NCI-H2107 treated with DMSO at 0.1 percent for 48 hours (cell line): Measurements from ENCODE around the gene CDY2A.
"Not testable (repeated sequence)": the region's sequence is repeated elsewhere in the genome, so short reads cannot be mapped to it uniquely, and the experiment has no call there.

Experiments used
- DNase-seq: peaks from one replicate; lab custom pipeline; 2025; ENCODE audit not compliant: unreplicated experiment; lab: John Stamatoyannopoulos, UW

Gene CDY2A

GRCh38 chrY:18025487-18025886, at the start of gene CDY2A:
CDY2A (plus strand) TSS chrY:18025787; CDS start chrY:18026115, 328 bp downstream.
- DNase-seq: not testable (repeated sequence)

DNA sequence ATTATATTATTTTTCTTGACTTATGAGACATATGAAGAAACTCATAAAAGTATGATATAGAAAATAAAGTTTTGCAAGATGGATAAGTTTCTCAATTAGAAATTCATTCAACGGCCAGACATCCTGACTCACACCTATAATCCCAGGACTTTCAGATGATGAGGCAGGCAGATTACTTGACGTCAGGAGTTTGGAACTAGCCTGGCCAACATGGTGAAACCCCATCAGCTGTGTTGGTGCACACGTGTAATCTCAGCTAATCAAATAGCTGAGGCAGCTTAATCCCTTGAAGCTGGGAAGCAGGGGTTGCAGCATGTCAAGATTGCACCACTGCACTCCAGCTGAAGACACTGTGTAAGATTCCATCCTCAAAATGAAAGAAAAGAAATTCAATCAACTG, 28.0 kb upstream of the CDY2A start:
- not testable (repeated sequence) for DNase-seq

DNA sequence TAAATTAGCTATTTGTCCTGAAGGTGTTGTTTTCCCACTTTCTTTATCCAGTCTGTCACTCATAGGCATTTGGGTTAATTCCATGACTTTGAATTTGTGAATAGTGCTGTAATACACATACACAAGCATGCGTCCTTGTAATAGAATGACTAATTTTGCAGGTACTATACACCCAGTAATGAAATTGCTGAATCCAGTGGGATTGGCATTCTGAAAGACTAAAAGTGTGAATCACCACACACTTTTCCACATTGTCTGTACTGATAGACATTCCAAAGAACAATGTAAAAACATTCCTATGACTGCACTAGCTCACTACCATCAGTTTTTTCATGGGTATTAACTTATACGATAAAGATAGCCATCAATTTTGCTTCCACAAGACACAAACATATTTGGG, 27.3 kb upstream of the CDY2A start:
- not testable (repeated sequence) for DNase-seq

DNA sequence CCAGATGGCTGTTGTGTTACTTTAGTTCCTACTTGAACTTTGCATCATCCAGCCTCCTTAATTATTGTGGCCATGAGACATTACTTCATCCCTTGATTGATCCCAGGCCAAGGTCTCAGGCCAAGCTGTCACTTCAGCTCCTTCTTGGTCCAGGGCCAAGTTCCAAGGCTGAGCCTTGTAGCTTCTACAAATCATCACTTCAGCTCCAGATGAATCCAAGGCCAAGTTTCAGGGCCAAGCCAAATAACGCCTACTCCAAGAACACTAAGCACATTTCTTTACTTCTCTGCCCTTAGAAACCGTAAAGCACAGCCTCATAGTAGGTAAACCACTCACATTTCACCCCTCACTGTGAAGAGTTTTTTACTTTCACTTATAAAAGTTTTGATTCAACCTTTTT, 1.7 kb upstream of the CDY2A start:
- DNase-seq: not testable (repeated sequence)

DNA sequence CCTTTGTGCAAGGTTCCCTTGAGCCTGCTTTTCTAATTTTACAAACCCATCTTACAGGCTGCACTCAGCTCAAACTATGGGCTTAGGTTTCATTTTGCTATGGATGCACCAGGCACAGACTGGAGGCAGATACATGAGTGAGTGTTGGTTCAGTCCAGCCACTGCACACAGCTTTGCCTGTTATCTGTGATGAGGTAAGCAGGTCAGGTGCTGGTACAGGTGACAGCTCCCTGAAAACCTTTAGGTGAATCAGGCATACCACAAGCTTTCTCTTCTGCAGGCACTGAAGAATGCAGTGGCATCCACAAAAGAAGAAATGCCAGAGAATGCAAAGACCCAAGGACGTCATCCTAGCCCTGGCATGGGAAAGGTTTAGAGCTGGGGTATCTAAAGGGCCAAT, 3.3 kb downstream of the CDY2A start:
- DNase-seq: not testable (repeated sequence)

DNA sequence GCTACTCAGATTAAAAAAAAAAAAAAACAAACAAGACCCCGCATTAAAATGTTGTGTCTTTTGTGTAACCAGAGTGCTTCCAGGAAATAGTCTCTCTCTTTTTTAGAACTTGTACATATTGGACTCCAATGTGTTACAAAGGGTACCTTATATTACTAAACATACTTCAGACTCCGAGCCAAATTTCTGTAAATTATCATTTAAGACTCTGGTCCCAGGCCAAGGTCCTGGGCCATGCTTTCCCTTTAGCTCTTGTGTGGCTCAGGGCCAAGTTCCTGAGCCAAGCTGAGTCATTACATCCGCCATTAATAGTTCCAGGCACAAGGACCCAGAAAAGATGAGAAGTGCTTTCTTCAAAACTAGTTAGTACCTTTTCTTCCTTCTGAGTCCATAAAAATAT, 4.6 kb downstream of the CDY2A start:
- DNase-seq: not testable (repeated sequence)

DNA sequence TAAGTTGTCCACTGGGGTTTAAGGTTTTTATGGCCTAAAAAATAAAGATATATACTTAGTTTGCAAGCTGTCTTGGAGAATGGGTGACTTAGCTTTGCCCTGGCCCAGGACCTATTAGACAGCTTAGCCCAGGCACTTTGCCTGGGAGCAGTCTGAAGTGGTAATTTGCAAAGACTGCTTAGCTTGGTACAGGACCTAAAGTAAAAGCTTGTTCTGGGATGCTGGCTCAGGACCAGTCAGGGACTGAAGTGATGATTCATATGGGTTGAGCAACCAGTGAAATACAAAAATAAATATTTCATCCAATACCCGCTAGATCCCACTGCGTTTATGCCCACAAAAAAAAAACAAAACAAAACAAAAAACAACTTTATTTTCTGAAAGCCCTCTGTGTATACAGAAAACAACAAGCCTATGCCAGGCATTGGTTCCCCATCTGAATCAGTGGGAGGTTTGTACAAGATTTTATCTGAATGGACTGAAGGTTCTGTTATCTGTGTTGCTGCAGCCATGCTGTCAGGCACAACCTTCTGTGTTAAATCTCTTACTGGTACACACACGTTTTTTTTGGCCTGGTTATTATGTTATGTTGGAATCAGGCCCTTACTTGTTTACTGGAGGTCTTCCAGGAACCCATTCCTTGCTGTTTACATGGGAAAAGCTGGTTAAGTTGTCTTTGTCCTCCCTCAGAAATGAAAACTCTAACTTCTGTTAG, 8.7 kb downstream of the CDY2A start:
- DNase-seq: not testable (repeated sequence)

DNA sequence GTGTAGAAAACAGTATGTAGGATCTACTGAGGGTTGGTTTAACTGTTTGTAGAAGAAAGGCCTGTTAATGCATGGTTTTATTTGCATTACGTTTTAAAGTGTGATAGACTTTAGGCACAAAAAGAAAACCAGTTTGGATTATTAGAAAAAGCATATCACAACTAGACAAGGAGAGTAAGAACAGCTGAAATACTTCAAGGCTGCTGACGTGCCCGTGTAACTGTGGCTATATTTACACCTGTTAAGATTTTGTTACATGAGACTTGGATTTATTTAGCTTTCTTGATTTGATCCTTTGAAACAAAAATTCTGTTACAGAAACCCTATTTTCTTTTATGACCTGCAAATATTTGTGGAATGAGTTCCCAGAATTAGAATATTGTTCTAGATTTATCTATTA, 9.3 kb downstream of the CDY2A start:
- DNase-seq: not testable (repeated sequence)

DNA sequence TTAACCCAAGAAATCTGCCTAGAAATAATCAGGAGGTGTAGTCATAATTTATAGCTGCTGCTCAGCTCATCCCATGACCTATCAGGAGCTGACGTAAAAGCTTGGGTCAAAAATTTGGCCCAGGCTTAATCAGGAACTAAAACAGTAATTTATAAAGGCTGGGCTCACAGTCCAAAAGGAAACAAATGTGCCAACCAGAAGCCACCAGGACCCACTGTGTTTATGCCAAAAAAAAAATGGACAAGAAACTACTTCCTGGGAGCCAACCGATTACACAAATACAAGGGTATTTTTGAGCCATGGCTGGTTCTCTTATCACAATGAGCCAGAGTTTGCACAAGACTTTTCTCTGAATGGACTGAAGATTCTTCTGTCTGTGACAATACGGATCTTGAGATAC, 19.4 kb downstream of the CDY2A start:
- not testable (repeated sequence) for DNase-seq

GRCh38 chrY:18048149-18049040, 22.8 kb downstream of the CDY2A start:
- DNase-seq: not testable (repeated sequence)

- not testable (repeated sequence) for DNase-seq
These were observed 23.5 kb downstream of the CDY2A start for GRCh38 chrY:18049061-18049460.

DNA sequence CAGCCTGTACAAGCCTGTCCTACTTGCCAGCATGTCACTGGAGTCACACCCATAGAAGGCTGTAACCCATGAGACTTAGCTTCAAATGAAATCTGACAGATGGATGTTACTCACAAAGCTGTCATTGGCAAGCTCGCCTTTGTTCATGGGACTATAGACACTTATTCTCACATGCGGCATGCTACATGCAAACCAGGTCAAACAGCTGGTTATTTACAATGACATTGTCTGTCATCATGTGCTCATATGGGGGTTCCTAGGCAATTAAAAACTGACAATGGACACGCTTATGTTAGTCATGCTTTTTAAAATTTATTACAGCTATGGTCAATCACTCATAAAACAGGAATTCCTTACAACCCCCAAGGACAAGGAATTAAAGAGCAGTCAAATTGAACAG, 30.9 kb downstream of the CDY2A start:
- not testable (repeated sequence) for DNase-seq

DNA sequence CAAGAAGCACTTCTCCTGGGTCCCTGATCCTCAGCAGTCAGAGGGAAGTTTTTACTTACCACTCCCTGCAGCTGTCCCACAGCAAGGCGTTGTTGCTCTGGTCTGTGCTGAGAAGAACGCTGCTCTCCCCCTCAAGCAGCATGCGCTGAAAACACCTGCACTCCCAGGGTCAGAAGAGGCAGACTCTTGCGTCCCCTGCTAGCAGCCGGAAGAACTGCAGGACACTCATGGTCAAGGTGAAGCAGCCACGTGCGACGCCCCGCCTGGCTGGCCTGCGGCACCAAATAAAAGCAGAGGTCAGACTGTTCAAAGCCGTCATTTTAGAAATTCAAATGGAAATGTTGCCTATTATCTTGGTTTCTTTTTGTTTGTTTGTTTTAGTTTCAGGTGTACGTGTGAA, 47.9 kb downstream of the CDY2A start:
- not testable (repeated sequence) for DNase-seq
